DND-41 (cell line): Measurements from ENCODE around the gene ZBTB7B.

ENCODE experiments used
- ATAC-seq: fragments of 200-7000 bp; cut with Tn5 transposase; 3 replicates; pipeline ENCODE4 v1.9.1; 2021; ENCODE audit warnings: low read depth; ENCODE audit not compliant: insufficient read depth
- DNase-seq: peaks from one replicate; pipeline ENCODE4 v3.0.0-alpha.2; 2020
- H2AFZ ChIP-seq: 2 replicates; pipeline ENCODE4 v1.6.0; 2012; ENCODE audit warnings: low read depth, low read length
- H3K27ac ChIP-seq: 2 replicates; pipeline ENCODE4 v1.5.1; 2012; ENCODE audit warnings: low read length, inconsistent platforms
- H3K27me3 ChIP-seq: fragments of 200-600 bp; sonication (generic); 2 replicates; pipeline ENCODE4 v1.6.0; 2012; ENCODE audit warnings: low read length, mild to moderate bottlenecking, inconsistent platforms; ENCODE audit not compliant: insufficient read depth, poor library complexity
- H3K36me3 ChIP-seq: 2 replicates; pipeline ENCODE4 v1.5.1; 2012; ENCODE audit warnings: low read length, inconsistent platforms; ENCODE audit not compliant: insufficient read depth
- H3K4me1 ChIP-seq: 2 replicates; pipeline ENCODE4 v1.5.1; 2012; ENCODE audit warnings: mild to moderate bottlenecking, low read length; ENCODE audit not compliant: insufficient read depth
- H3K4me2 ChIP-seq: 2 replicates; pipeline ENCODE4 v1.6.0; 2012; ENCODE audit warnings: mild to moderate bottlenecking, moderate library complexity, low read length, inconsistent platforms; ENCODE audit not compliant: insufficient read depth
- H3K4me3 ChIP-seq, 2 experiments: fragments of 200-600 bp in 1 of 2; shearing (Covaris generic) in 1 of 2; 2 replicates each; pipeline ENCODE4 v1.5.1; 2012 to 2016; ENCODE audit warnings: inconsistent platforms in 2 of 2, low read length in 2 of 2, mild to moderate bottlenecking in 2 of 2, low read depth in 1 of 2, moderate library complexity in 1 of 2
- H3K79me2 ChIP-seq: 2 replicates; pipeline ENCODE4 v1.6.0; 2012; ENCODE audit warnings: low read length, inconsistent platforms; ENCODE audit not compliant: insufficient read depth
- H3K9ac ChIP-seq: 2 replicates; pipeline ENCODE4 v1.6.0; 2012; ENCODE audit warnings: low read depth, mild to moderate bottlenecking, inconsistent platforms, low read length, moderate library complexity
- H3K9me3 ChIP-seq: 2 replicates; pipeline ENCODE4 v1.5.1; 2012; ENCODE audit warnings: low read length, moderate library complexity, mild to moderate bottlenecking, inconsistent platforms; ENCODE audit not compliant: insufficient read depth, severe bottlenecking
- H4K20me1 ChIP-seq: 2 replicates; pipeline ENCODE4 v1.6.0; 2012; ENCODE audit warnings: low read length; ENCODE audit not compliant: insufficient read depth
- CTCF ChIP-seq: IDR thresholded peaks from 2 replicates; pipeline ENCODE4 v1.5.1; 2012; ENCODE audit warnings: borderline replicate concordance, low read length, moderate library complexity, mild to moderate bottlenecking; ENCODE audit not compliant: poor library complexity, severe bottlenecking; ENCODE audit errors: extremely low read depth
- EZH2 ChIP-seq: IDR thresholded peaks from 3 replicates; pipeline ENCODE4 v1.6.1; 2012; ENCODE audit warnings: borderline replicate concordance, low read depth, mild to moderate bottlenecking, moderate library complexity, low read length, inconsistent platforms; ENCODE audit not compliant: severe bottlenecking

Gene ZBTB7B

GRCh38 chr1:155051777-155052398 is 49.3 kb downstream of the ZBTB7B start:
- Histone ChIP-seq H3K27ac (no peak overlapping the region), H3K9ac (peak overlapping the region; percentile 42; the same call in 1 of the 2 replicates), H3K36me3 (no peaks in the 10 kb centered on the region), H3K4me2 (peak overlapping the region; percentile 73), H2AFZ (0 out of 2 replicates have a peak overlapping the region, but pooled peaks have one; percentile 13), H3K4me3 (peak overlapping the region in 1 of 2 experiments; percentile 52; a peak in 2 of 4 replicates), H4K20me1 (peaks cover 15% of the 10 kb centered on the region), H3K9me3 (no peaks in the 10 kb centered on the region), H3K4me1 (peaks cover 15% of the 10 kb centered on the region), H3K79me2 (no peaks in the 10 kb centered on the region), H3K27me3 (peaks cover 31% of the 10 kb centered on the region)
- ATAC-seq (no peak), DNase-seq (no peak)
- TF ChIP-seq CTCF (no peak), EZH2 (no peak)

GRCh38 chr1:155052439-155053395 is 50.1 kb downstream of the ZBTB7B start:
- H4K20me1 ChIP-seq = peaks cover 15% of the 10 kb centered on the region
- peaks cover 15% of the 10 kb centered on the region for H3K4me1 ChIP-seq
- no peaks in the 10 kb centered on the region for H3K79me2 ChIP-seq
- 0 out of 2 replicates have a peak overlapping the region, but pooled peaks have one; percentile 73 for H3K4me2 ChIP-seq
- peaks cover 35% of the 10 kb centered on the region for H3K27me3 ChIP-seq
- no peak for TF ChIP-seq EZH2
- TF ChIP-seq CTCF = peak; percentile 29
- H3K9ac ChIP-seq = no peak overlapping the region
- H3K9me3 ChIP-seq = no peaks in the 10 kb centered on the region
- H3K36me3 ChIP-seq = no peaks in the 10 kb centered on the region
- no peak overlapping the region for H3K27ac ChIP-seq
- H3K4me3 ChIP-seq = no peak overlapping the region
- ATAC-seq (no peak), DNase-seq (no peak)
- H2AFZ ChIP-seq = no peak overlapping the region

GRCh38 chr1:155053531-155054105 is 51.0 kb downstream of the ZBTB7B start:
- Histone ChIP-seq H3K27me3 (peaks cover 34% of the 10 kb centered on the region), H2AFZ (no peak overlapping the region), H3K27ac (no peak overlapping the region), H3K4me1 (peaks cover 15% of the 10 kb centered on the region), H4K20me1 (peaks cover 15% of the 10 kb centered on the region), H3K4me2 (no peak overlapping the region), H3K36me3 (no peaks in the 10 kb centered on the region), H3K9me3 (no peaks in the 10 kb centered on the region), H3K9ac (no peak overlapping the region), H3K4me3 (no peak overlapping the region), H3K79me2 (no peaks in the 10 kb centered on the region)
- DNase-seq = no peak
- TF ChIP-seq CTCF = no peak
- no peak for TF ChIP-seq EZH2
- ATAC-seq = no peak
